Activated T-helper 17 cell treated with anti-CD3 and anti-CD28 coated beads, Interleukin-2, amount 50 U/mL, for 72 hours (primary cell): ENCODE results near the gene GPT2. TPM values are rescaled to one million over a fixed set of nuclear protein-coding genes. Genes with fewer than 3 reads are reported as not detected.
A peak's percentile ranks its signal among the peaks of the same experiment; 100 is the strongest.
"Not testable (repeated sequence)": the region's sequence is repeated elsewhere in the genome, so short reads cannot be mapped to it uniquely, and the experiment has no call there.

Experiments used
- ATAC-seq: fragments of 150-1000 bp; cut with Tn5 transposase; replicated peaks from 2 replicates; pipeline ENCODE4 v1.10.0; 2021; ENCODE audit warnings: mild to moderate bottlenecking, moderate library complexity
- H3K27ac Mint-ChIP-seq: one replicate; pipeline ENCODE4 v1.8.0; 2022; ENCODE audit warnings: mixed read lengths
- H3K27me3 Mint-ChIP-seq: one replicate; pipeline ENCODE4 v1.8.0; 2022; ENCODE audit warnings: mixed read lengths
- H3K36me3 Mint-ChIP-seq: one replicate; pipeline ENCODE4 v1.8.0; 2022; ENCODE audit warnings: low read depth, mild to moderate bottlenecking, mixed read lengths
- H3K4me1 Mint-ChIP-seq: one replicate; pipeline ENCODE4 v1.8.0; 2022; ENCODE audit warnings: mixed read lengths
- H3K4me3 Mint-ChIP-seq: one replicate; pipeline ENCODE4 v1.8.0; 2022; ENCODE audit warnings: mild to moderate bottlenecking, mixed read lengths
- H3K9me3 Mint-ChIP-seq: one replicate; pipeline ENCODE4 v1.8.0; 2022; ENCODE audit warnings: mixed read lengths
- total RNA-seq, 2 donors: library from RNA; stranded (reverse); gene quantifications; one replicate each; pipeline ENCODE4 v1.2.3, GENCODE V29; 2022

GPT2 gene
- total RNA-seq, 2 donors from 2014 or later = 8.4 to 8.5 TPM

- H3K36me3 Mint-ChIP-seq = no peaks in the 10 kb centered on the region
- no peak overlapping the region for H3K27ac Mint-ChIP-seq
- H3K4me1 Mint-ChIP-seq = peaks cover 1% of the 10 kb centered on the region
- no peaks in the 10 kb centered on the region for H3K27me3 Mint-ChIP-seq
- H3K4me3 Mint-ChIP-seq = no peak overlapping the region
- ATAC-seq = no peak
- H3K9me3 Mint-ChIP-seq = no peaks in the 10 kb centered on the region
Observed at GRCh38 chr16:46854846-46855245, 29.3 kb upstream of the GPT2 start.

- H3K4me3 Mint-ChIP-seq = no peak overlapping the region
- H3K27me3 Mint-ChIP-seq = no peaks in the 10 kb centered on the region
- ATAC-seq = no peak
- no peak overlapping the region for H3K27ac Mint-ChIP-seq
- peaks cover 7% of the 10 kb centered on the region for H3K4me1 Mint-ChIP-seq
- H3K9me3 Mint-ChIP-seq = no peaks in the 10 kb centered on the region
- no peaks in the 10 kb centered on the region for H3K36me3 Mint-ChIP-seq
Observed at GRCh38 chr16:46855389-46855788, 28.8 kb upstream of the GPT2 start.

GRCh38 chr16:46857368-46857945, 26.7 kb upstream of the GPT2 start:
- no peak overlapping the region for H3K27ac Mint-ChIP-seq
- no peaks in the 10 kb centered on the region for H3K27me3 Mint-ChIP-seq
- H3K36me3 Mint-ChIP-seq = no peaks in the 10 kb centered on the region
- no peak overlapping the region for H3K4me3 Mint-ChIP-seq
- peaks cover 14% of the 10 kb centered on the region for H3K4me1 Mint-ChIP-seq
- no peaks in the 10 kb centered on the region for H3K9me3 Mint-ChIP-seq
- ATAC-seq = no peak

GRCh38 chr16:46858151-46858550, 26.0 kb upstream of the GPT2 start:
- no peaks in the 10 kb centered on the region for H3K36me3 Mint-ChIP-seq
- no peaks in the 10 kb centered on the region for H3K9me3 Mint-ChIP-seq
- no peak overlapping the region for H3K4me3 Mint-ChIP-seq
- no peak for ATAC-seq
- H3K27ac Mint-ChIP-seq = no peak overlapping the region
- H3K27me3 Mint-ChIP-seq = no peaks in the 10 kb centered on the region
- peaks cover 18% of the 10 kb centered on the region for H3K4me1 Mint-ChIP-seq

GRCh38 chr16:46859719-46860152, 24.4 kb upstream of the GPT2 start:
- ATAC-seq = peak; percentile 92
- H3K9me3 Mint-ChIP-seq = no peaks in the 10 kb centered on the region
- H3K4me1 Mint-ChIP-seq = peaks cover 18% of the 10 kb centered on the region
- no peaks in the 10 kb centered on the region for H3K27me3 Mint-ChIP-seq
- peak overlapping the region; percentile 67 for H3K27ac Mint-ChIP-seq
- peak overlapping the region; percentile 51 for H3K4me3 Mint-ChIP-seq
- H3K36me3 Mint-ChIP-seq = no peaks in the 10 kb centered on the region

- Mint-ChIP-seq H3K27me3 (no peaks in the 10 kb centered on the region), H3K36me3 (no peaks in the 10 kb centered on the region), H3K27ac (peak overlapping the region; percentile 34), H3K4me1 (peaks cover 18% of the 10 kb centered on the region), H3K4me3 (peak overlapping the region; percentile 44), H3K9me3 (no peaks in the 10 kb centered on the region)
- ATAC-seq = peak; percentile 78
Observed at GRCh38 chr16:46862555-46863447, 21.4 kb upstream of the GPT2 start.

- H3K4me3 Mint-ChIP-seq = no peak overlapping the region
- no peak for ATAC-seq
- no peaks in the 10 kb centered on the region for H3K36me3 Mint-ChIP-seq
- H3K4me1 Mint-ChIP-seq = peaks cover 10% of the 10 kb centered on the region
- no peaks in the 10 kb centered on the region for H3K9me3 Mint-ChIP-seq
- H3K27ac Mint-ChIP-seq = no peak overlapping the region
- H3K27me3 Mint-ChIP-seq = peaks cover 5% of the 10 kb centered on the region
Observed at GRCh38 chr16:46866286-46866685, 17.9 kb upstream of the GPT2 start.

GRCh38 chr16:46867486-46867885, 16.7 kb upstream of the GPT2 start:
- not testable (repeated sequence) for H3K36me3 Mint-ChIP-seq, H3K4me3 Mint-ChIP-seq, H3K4me1 Mint-ChIP-seq, H3K27me3 Mint-ChIP-seq, H3K9me3 Mint-ChIP-seq, H3K27ac Mint-ChIP-seq, ATAC-seq

GRCh38 chr16:46868891-46869290, 15.3 kb upstream of the GPT2 start:
- H3K36me3 Mint-ChIP-seq, H3K4me3 Mint-ChIP-seq, H3K27ac Mint-ChIP-seq, H3K27me3 Mint-ChIP-seq, ATAC-seq, H3K9me3 Mint-ChIP-seq, H3K4me1 Mint-ChIP-seq: not testable (repeated sequence)

- Mint-ChIP-seq H3K27me3 (peaks cover 5% of the 10 kb centered on the region), H3K27ac (no peak overlapping the region), H3K9me3 (no peaks in the 10 kb centered on the region), H3K4me1 (no peaks in the 10 kb centered on the region), H3K36me3 (no peaks in the 10 kb centered on the region), H3K4me3 (no peak overlapping the region)
- ATAC-seq = no peak
Observed at GRCh38 chr16:46871597-46871996, 12.6 kb upstream of the GPT2 start.

GRCh38 chr16:46873201-46873600, 11.0 kb upstream of the GPT2 start:
- Mint-ChIP-seq H3K27ac (no peak overlapping the region), H3K9me3 (no peaks in the 10 kb centered on the region), H3K4me1 (no peaks in the 10 kb centered on the region), H3K27me3 (peaks cover 5% of the 10 kb centered on the region), H3K4me3 (no peak overlapping the region), H3K36me3 (no peaks in the 10 kb centered on the region)
- ATAC-seq = no peak

GRCh38 chr16:46875243-46875642, 8.9 kb upstream of the GPT2 start:
- Mint-ChIP-seq H3K4me3 (no peak overlapping the region), H3K27ac (no peak overlapping the region), H3K36me3 (no peaks in the 10 kb centered on the region), H3K27me3 (no peaks in the 10 kb centered on the region), H3K4me1 (no peaks in the 10 kb centered on the region), H3K9me3 (no peaks in the 10 kb centered on the region)
- ATAC-seq = no peak

- Mint-ChIP-seq H3K27ac (no peak overlapping the region), H3K36me3 (no peaks in the 10 kb centered on the region), H3K27me3 (peaks cover 5% of the 10 kb centered on the region), H3K4me3 (peak overlapping the region; percentile 89), H3K4me1 (peaks cover 14% of the 10 kb centered on the region), H3K9me3 (no peaks in the 10 kb centered on the region)
- no peak for ATAC-seq
Observed at GRCh38 chr16:46882304-46882939, 1.7 kb upstream of the GPT2 start.

- Mint-ChIP-seq H3K4me3 (peak overlapping the region; percentile 89), H3K9me3 (no peaks in the 10 kb centered on the region), H3K27me3 (peaks cover 5% of the 10 kb centered on the region), H3K36me3 (no peaks in the 10 kb centered on the region), H3K4me1 (peaks cover 14% of the 10 kb centered on the region), H3K27ac (peak overlapping the region; percentile 88)
- no peak for ATAC-seq
Observed at GRCh38 chr16:46882940-46883307, 1.2 kb upstream of the GPT2 start.

GRCh38 chr16:46883353-46883689, 841 bp upstream of the GPT2 start:
- peaks cover 14% of the 10 kb centered on the region for H3K4me1 Mint-ChIP-seq
- H3K9me3 Mint-ChIP-seq = no peaks in the 10 kb centered on the region
- H3K27me3 Mint-ChIP-seq = peaks cover 5% of the 10 kb centered on the region
- H3K4me3 Mint-ChIP-seq = peak overlapping the region; percentile 89
- H3K27ac Mint-ChIP-seq = peak overlapping the region; percentile 88
- no peaks in the 10 kb centered on the region for H3K36me3 Mint-ChIP-seq
- peak; percentile 5 for ATAC-seq
